ENCODE data around the gene SCYL2. TPM values are rescaled to one million over a fixed set of nuclear protein-coding genes. Genes with fewer than 3 reads are reported as not detected.
"Not testable (repeated sequence)": the region's sequence is repeated elsewhere in the genome, so short reads cannot be mapped to it uniquely, and the experiment has no call there.

SCYL2 gene
- total RNA-seq, 2 experiments from 2014 or later = 33.6 to 38.7 TPM

DNA sequence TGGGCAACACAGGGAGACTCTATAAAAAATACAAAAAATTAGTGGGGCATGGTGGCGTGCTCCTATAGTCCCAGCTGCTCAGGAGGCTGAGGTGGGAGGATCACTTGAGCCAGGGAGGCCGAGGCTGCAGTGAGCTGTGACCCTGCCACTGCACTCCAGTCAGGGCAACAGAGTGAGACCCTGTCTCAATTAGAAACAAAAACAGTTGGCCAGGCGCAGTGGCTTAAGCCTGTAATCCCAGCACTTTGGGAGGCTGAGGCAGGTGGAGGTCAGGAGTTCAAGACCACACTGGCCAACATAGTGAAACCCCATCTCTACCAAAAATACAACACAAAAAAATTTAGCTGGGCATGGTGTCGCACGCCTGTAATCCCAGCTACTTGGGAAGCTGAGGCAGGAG lies 1.9 kb upstream of the SCYL2 start:
- not testable (repeated sequence) for ATAC-seq; H3K27me3 Mint-ChIP-seq (ENCODE audit: low read depth); H3K9me3 Mint-ChIP-seq (ENCODE audit: insufficient read depth); DNase-seq; H3K36me3 Mint-ChIP-seq (ENCODE audit: low read depth); H3K4me3 Mint-ChIP-seq; H3K27ac Mint-ChIP-seq
- H3K4me1 Mint-ChIP-seq (ENCODE audit: low read depth) = peaks cover 20% of the 10 kb centered on the region
- POLR2A ChIA-PET = interaction anchor here (4.3 kb wide), 1 partner anchor 64 kb away, joined by 37 read pairs; the partner anchor contains the start of gene ACTR6
- CTCF ChIA-PET = interaction anchor here (1.5 kb wide), 1 partner anchor 127 kb away, joined by 5 read pairs; no protein-coding TSS in a partner anchor

DNA sequence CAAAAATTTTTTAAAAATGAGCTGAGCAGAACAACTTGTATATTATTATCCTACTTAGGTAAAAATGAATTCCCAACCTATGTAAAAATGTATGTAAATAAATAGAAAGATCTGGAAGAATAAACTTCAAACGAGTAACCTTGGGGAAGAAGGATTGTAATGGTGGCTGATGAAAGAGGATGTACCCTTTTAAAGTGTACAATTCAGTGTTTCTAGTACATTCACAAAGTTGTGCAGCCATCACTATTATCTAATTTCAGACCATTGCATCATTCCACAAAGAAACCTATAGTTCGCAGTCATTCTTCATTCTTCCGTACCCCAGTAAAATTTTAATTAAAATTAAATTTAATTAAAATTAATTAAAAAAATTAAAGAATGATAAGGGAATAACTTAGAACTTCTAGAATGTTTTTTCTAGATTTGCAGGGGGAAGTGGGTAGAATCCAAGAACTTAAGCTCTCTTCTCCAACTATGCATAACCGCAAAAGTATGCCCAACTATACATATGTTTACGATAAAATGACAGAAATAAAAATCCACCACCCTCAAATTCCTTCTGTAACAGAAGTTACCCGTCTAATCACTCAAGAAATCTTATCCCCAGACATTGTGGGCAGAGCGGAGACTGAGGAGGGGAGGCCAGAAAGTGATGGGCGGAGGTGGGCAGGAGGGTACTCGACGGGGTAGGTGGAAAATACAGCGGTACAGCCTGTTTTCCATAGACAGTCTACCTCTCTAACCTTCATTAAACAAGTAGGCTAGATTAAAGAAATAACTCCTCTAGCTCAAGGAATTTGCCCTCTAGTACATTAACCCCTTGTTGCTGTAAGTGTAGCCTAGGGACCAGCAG lies 1.0 kb upstream of the SCYL2 start:
- no peak for ATAC-seq
- H3K4me3 Mint-ChIP-seq = peak overlapping the region; percentile 90
- H3K36me3 Mint-ChIP-seq (ENCODE audit: low read depth) = no peaks in the 10 kb centered on the region
- ChIA-PET POLR2A (interaction anchor here (4.3 kb wide), 1 partner anchor 65 kb away, joined by 37 read pairs; the partner anchor contains the start of gene ACTR6), CTCF (interaction anchor here (1.1 to 1.8 kb wide), 3 partner anchors 13 to 128 kb away, joined by 3 to 7 read pairs (median 5); no protein-coding TSS in a partner anchor)
- H3K4me1 Mint-ChIP-seq (ENCODE audit: low read depth) = peaks cover 23% of the 10 kb centered on the region
- H3K27ac Mint-ChIP-seq = peak overlapping the region; percentile 99
- no peak for DNase-seq
- H3K27me3 Mint-ChIP-seq (ENCODE audit: low read depth) = no peaks in the 10 kb centered on the region
- no peaks in the 10 kb centered on the region for H3K9me3 Mint-ChIP-seq (ENCODE audit: insufficient read depth)

DNA sequence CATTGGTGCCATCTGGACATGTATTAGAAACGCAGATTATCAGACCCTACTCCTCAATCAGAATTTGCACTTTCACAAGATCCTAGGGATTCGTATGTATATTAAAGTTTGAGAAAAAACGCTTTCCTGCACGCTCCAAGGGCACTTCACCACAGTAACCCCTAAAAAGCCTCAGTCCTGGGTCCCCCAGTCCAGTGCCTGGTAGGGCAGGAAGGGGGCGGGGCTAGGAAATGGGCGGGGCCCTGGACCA lies 467 bp upstream of the SCYL2 start:
- DNase-seq (peak; percentile 95), ATAC-seq (peak; percentile 90)
- CTCF ChIA-PET = interaction anchor here (1.1 to 1.8 kb wide), 2 partner anchors 12 to 32 kb away, joined by 3 to 7 read pairs; no protein-coding TSS in a partner anchor
- Mint-ChIP-seq H3K27ac (peak overlapping the region; percentile 99), H3K27me3 (ENCODE audit: low read depth) (no peaks in the 10 kb centered on the region), H3K9me3 (ENCODE audit: insufficient read depth) (no peaks in the 10 kb centered on the region), H3K4me1 (ENCODE audit: low read depth) (peaks cover 23% of the 10 kb centered on the region), H3K4me3 (peak overlapping the region; percentile 90), H3K36me3 (ENCODE audit: low read depth) (peaks cover 1% of the 10 kb centered on the region)
- POLR2A ChIA-PET = interaction anchor here (0.6 to 4.3 kb wide), 2 partner anchors 57 to 65 kb away, joined by 3 to 37 read pairs; partner anchors contain the start of gene ACTR6

DNA sequence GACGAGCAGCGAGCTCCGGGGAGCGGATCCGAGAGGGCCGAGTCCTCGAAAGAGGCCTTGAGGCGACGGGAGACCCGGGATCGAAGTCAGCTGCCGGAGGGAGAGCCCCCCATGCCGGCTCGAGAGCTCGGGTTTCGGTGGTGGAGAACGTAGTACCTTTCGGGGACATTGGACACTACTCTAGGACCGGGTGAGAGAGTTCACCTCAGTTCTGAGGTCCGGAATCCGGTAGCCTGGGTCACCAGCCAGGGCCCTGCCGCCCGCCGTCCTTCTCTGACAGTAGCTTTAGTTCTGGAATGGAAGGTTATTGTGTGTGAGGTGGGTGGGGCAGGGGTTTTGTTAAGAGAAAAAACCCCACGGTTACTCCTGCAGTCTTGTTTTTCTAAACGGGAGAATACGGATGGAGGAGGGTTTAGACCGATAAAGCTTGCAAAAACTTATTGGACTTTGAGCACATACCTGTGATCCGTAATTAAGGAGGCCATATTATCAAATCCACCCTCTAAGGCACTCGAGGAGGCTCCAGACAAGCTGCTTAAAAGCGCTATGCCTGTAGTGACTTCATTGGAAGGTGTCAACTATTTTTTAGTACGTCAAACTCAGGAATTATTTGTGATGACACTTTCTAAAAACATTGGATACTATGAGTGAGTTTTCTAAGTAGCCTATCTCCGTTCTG lies 765 bp downstream of the SCYL2 start:
- Mint-ChIP-seq H3K27me3 (ENCODE audit: low read depth) (no peaks in the 10 kb centered on the region), H3K27ac (peak overlapping the region; percentile 99), H3K4me3 (peak overlapping the region; percentile 90), H3K9me3 (ENCODE audit: insufficient read depth) (no peaks in the 10 kb centered on the region), H3K36me3 (ENCODE audit: low read depth) (peaks cover 2% of the 10 kb centered on the region), H3K4me1 (ENCODE audit: low read depth) (peaks cover 23% of the 10 kb centered on the region)
- ChIA-PET POLR2A (interaction anchor here (0.6 to 4.3 kb wide), 4 partner anchors 9 to 275 kb away, joined by 3 to 37 read pairs (median 4); partner anchors contain the start of gene ACTR6), CTCF (interaction anchor here (1.3 to 1.8 kb wide), 3 partner anchors 33 to 129 kb away, joined by 3 to 7 read pairs (median 3); no protein-coding TSS in a partner anchor)
- peak; percentile 4 for ATAC-seq
- peak; percentile 34 for DNase-seq

DNA sequence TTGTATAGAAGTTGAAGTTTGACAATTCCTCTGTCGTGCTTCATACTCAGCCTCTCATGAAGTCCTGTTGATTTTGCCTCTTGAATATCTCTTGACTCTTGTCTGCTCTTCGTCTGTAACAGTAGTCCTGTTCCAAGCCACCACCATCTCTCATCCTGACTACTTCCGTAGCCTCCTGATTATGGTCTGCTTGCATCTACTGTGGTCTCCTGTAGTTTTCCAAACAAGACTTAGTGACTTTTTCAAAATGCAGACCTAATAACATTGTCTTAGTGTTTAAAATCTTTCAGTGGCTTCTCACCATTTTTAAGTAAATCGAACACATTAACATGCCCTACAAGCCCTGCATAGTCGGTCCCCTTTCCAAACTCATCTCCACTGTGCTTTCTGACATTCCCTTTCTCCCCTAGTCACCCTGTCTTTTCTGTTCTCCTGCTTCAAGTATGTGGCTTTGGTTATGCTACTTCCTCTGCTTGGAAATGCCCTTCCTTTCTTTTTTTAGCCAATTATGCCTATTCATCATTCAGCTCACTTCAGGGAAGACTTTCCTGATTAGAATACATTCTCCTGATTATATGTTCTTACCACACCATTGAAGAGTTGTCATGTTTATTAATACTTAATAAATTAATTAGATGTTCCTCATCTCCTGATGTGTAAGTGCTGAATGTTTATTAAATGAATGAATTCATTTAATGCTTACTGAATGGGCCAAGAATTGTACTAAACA lies 2.0 kb downstream of the SCYL2 start:
- ChIA-PET CTCF (interaction anchor here (1.7 kb wide), 1 partner anchor 68 kb away, joined by 3 read pairs; the partner anchor contains the start of gene ACTR6), POLR2A (interaction anchor here (1.0 to 4.3 kb wide), 2 partner anchors 16 to 68 kb away, joined by 3 to 37 read pairs; partner anchors contain the start of gene ACTR6)
- peaks cover 2% of the 10 kb centered on the region for H3K36me3 Mint-ChIP-seq (ENCODE audit: low read depth)
- H3K4me1 Mint-ChIP-seq (ENCODE audit: low read depth) = peaks cover 23% of the 10 kb centered on the region
- peak overlapping the region; percentile 3 for H3K27ac Mint-ChIP-seq
- no peaks in the 10 kb centered on the region for H3K27me3 Mint-ChIP-seq (ENCODE audit: low read depth)
- H3K9me3 Mint-ChIP-seq (ENCODE audit: insufficient read depth) = no peaks in the 10 kb centered on the region
- H3K4me3 Mint-ChIP-seq = peak overlapping the region; percentile 90
- ATAC-seq = no peak
- DNase-seq = no peak

DNA sequence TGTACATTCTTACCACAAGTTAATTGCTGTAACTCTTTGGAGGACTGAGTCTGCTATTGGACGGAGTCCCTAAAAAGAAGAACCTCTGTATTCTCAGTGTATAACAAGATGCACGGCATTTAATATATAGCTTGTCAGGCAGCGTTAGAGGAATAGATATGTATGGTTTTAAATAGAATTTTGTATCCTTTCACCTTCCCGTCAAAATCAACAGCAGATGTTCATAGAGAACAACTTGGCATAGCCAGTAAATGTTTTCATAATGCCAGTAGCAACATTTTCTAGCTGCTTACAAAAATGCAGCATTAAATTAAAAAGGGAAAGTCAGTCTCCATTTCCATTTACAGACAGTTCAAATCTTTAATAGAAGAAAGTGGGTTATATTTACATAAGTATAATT lies 6.8 kb downstream of the SCYL2 start:
- H3K4me1 Mint-ChIP-seq (ENCODE audit: low read depth) = peaks cover 16% of the 10 kb centered on the region
- peaks cover 6% of the 10 kb centered on the region for H3K36me3 Mint-ChIP-seq (ENCODE audit: low read depth)
- no peaks in the 10 kb centered on the region for H3K9me3 Mint-ChIP-seq (ENCODE audit: insufficient read depth)
- CTCF ChIA-PET = no interaction called here
- no peak overlapping the region for H3K27ac Mint-ChIP-seq
- no peak overlapping the region for H3K4me3 Mint-ChIP-seq
- DNase-seq (no peak), ATAC-seq (no peak)
- no peaks in the 10 kb centered on the region for H3K27me3 Mint-ChIP-seq (ENCODE audit: low read depth)
- POLR2A ChIA-PET = no interaction called here

- Mint-ChIP-seq H3K4me3 (no peak overlapping the region), H3K36me3 (ENCODE audit: low read depth) (peaks cover 6% of the 10 kb centered on the region), H3K27ac (no peak overlapping the region), H3K27me3 (ENCODE audit: low read depth) (no peaks in the 10 kb centered on the region), H3K4me1 (ENCODE audit: low read depth) (peaks cover 11% of the 10 kb centered on the region), H3K9me3 (ENCODE audit: insufficient read depth) (no peaks in the 10 kb centered on the region)
- ATAC-seq (no peak), DNase-seq (no peak)
- CTCF ChIA-PET = no interaction called here
- POLR2A ChIA-PET = no interaction called here
These were observed 7.3 kb downstream of the SCYL2 start for GRCh38 chr12:100274291-100274690.

GRCh38 chr12:100279159-100279558 lies 12.2 kb downstream of the SCYL2 start:
- ChIA-PET CTCF (interaction anchor here (0.7 kb wide), 1 partner anchor 13 kb away, joined by 3 read pairs; the partner anchor contains the start of genes DEPDC4 and SCYL2), POLR2A (no interaction called here)
- no peak for ATAC-seq
- DNase-seq = no peak
- Mint-ChIP-seq H3K4me1 (ENCODE audit: low read depth) (peaks cover 4% of the 10 kb centered on the region), H3K9me3 (ENCODE audit: insufficient read depth) (no peaks in the 10 kb centered on the region), H3K4me3 (no peak overlapping the region), H3K27ac (no peak overlapping the region), H3K27me3 (ENCODE audit: low read depth) (no peaks in the 10 kb centered on the region), H3K36me3 (ENCODE audit: low read depth) (peaks cover 5% of the 10 kb centered on the region)

GRCh38 chr12:100279607-100280244 lies 12.7 kb downstream of the SCYL2 start:
- DNase-seq (no peak), ATAC-seq (no peak)
- POLR2A ChIA-PET = no interaction called here
- CTCF ChIA-PET = no interaction called here
- Mint-ChIP-seq H3K27ac (no peak overlapping the region), H3K36me3 (ENCODE audit: low read depth) (peaks cover 5% of the 10 kb centered on the region), H3K27me3 (ENCODE audit: low read depth) (no peaks in the 10 kb centered on the region), H3K4me3 (no peak overlapping the region), H3K9me3 (ENCODE audit: insufficient read depth) (no peaks in the 10 kb centered on the region), H3K4me1 (ENCODE audit: low read depth) (peaks cover 4% of the 10 kb centered on the region)

DNA sequence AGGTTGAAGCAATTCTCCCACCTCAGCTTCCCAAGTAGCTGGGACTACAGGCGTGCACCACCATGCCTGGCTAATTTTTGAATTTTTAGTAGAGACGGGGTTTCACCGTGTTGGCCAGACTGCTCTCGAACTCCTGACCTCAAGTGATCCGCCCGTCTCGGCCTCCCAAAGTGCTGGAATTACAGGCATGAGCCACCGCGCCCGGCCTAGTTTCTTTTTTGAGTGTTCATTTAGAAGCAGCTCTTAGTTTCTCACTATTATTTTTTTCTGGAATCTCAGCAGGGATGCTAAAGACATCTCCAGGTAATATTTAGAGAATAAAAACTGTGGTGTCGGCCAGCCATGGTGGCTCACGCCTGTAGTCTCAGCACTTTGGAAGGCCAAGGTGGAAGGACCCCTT lies 17.6 kb downstream of the SCYL2 start:
- H3K27me3 Mint-ChIP-seq (ENCODE audit: low read depth); DNase-seq; H3K27ac Mint-ChIP-seq; H3K9me3 Mint-ChIP-seq (ENCODE audit: insufficient read depth); H3K36me3 Mint-ChIP-seq (ENCODE audit: low read depth); CTCF ChIA-PET; ATAC-seq; H3K4me3 Mint-ChIP-seq; H3K4me1 Mint-ChIP-seq (ENCODE audit: low read depth): not testable (repeated sequence)
- POLR2A ChIA-PET = interaction anchor here (0.7 kb wide), 1 partner anchor 16 kb away, joined by 3 read pairs; no protein-coding TSS in a partner anchor

GRCh38 chr12:100289038-100289437 lies 22.1 kb downstream of the SCYL2 start:
- Mint-ChIP-seq H3K27me3 (ENCODE audit: low read depth) (no peaks in the 10 kb centered on the region), H3K27ac (no peak overlapping the region), H3K36me3 (ENCODE audit: low read depth) (peaks cover 13% of the 10 kb centered on the region), H3K4me3 (no peak overlapping the region), H3K4me1 (ENCODE audit: low read depth) (no peaks in the 10 kb centered on the region), H3K9me3 (ENCODE audit: insufficient read depth) (no peaks in the 10 kb centered on the region)
- no peak for ATAC-seq
- ChIA-PET CTCF (no interaction called here), POLR2A (no interaction called here)
- no peak for DNase-seq

Measured in activated CD8-positive, alpha-beta T cell treated with anti-CD3 and anti-CD28 coated beads, Interleukin-2, amount 10 ng/mL, durations not matched to agents 7 days and 5 days (primary cell).